Measurements from ENCODE around the gene CDK5RAP1. TPM values are rescaled to one million over a fixed set of nuclear protein-coding genes. Genes with fewer than 3 reads are reported as not detected.

The CDK5RAP1 gene
- total and polyA plus RNA-seq, 4 experiments from 2014 or later, result 39.8 to 51.8 (median 46.4) TPM

DNA sequence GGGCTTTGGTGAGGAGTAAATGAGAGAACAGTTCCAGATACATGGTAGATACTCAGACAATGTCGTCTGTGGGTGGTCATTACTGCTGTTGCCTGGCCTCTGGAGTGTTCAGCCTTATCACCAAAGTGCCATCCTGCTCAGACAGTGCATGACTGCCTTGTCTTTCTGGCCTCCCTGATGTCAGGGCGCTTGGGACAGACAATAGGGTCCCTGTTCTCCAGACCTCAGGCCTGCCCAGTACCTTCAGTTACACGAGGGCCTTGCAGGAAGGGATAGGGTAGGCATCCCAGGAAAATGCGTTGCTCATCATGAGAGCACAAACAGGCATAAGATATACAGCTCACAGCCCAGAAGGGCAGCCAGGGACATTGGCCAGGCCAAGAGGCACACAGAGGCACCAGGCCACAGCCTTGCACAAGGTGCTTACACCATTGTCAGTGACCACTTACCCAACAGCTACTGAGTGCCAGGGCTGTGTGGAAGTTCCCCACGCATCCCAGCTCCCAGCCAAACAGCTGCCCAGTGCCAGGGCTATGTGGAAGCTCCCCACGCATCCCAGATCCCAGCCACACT is 90.9 kb downstream of the CDK5RAP1 start:
- no peak overlapping the region for H3K27ac ChIP-seq (ENCODE audit: low read depth, low read length)
- CTCF ChIA-PET (ENCODE audit: partially characterized antibody), result interaction anchor here (1.7 kb wide), 1 partner anchor 10 kb away, joined by 6 read pairs; no protein-coding TSS in a partner anchor
- peaks cover 3% of the 10 kb centered on the region in 2 donors for H3K27me3 Mint-ChIP-seq

DNA sequence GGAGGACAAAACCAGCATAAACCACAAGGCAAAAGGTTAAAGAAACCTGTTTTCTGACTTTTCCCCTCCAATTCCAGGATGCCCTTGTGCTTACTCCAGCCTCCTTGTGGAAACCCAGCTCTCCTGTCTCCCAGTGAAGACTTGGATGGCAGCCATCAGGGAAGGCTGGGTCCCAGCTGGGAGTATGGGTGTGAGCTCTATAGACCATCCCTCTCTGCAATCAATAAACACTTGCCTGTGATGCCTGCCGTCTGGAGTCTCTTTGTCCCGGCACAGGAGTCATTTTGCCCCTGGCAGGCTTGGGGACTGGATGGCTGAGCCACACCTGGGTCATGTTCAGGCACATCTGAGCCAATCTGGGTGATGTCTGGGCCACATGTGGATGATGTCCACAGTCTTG is 91.7 kb downstream of the CDK5RAP1 start:
- H3K36me3 ChIP-seq (ENCODE audit: insufficient read depth, low read length), result no peaks in the 10 kb centered on the region

More for the DNA sequence above, 90.9 kb downstream of the CDK5RAP1 start:
- intact Hi-C loops (cut with micrococcal nuclease), result no loop called here
- Histone ChIP-seq H3K36me3 (ENCODE audit: insufficient read depth, low read length) (no peaks in the 10 kb centered on the region), H3K9me3 (ENCODE audit: control insufficient read depth in 1 of 2, low read length in 2 of 2) (no peaks in the 10 kb centered on the region), H3K27me3 (ENCODE audit: insufficient read depth, low read length) (no peaks in the 10 kb centered on the region), H3K4me3 (ENCODE audit: low read length in 2 of 2) (no peak overlapping the region), H3K4me1 (ENCODE audit: insufficient read depth, low read length) (no peaks in the 10 kb centered on the region)
- no peak overlapping the region for H3K27ac Mint-ChIP-seq
- H3K4me1 Mint-ChIP-seq, result peaks cover 0 to 2% (median 0%) of the 10 kb centered on the region in 4 donors
- H3K36me3 Mint-ChIP-seq, result no peaks in the 10 kb centered on the region
- no peak overlapping the region for H3K4me3 Mint-ChIP-seq
- DNase-seq, result no peak
- POLR2A ChIA-PET (ENCODE audit: partially characterized antibody), result interaction anchor here (0.6 kb wide), 1 partner anchor 1511 kb away, joined by 3 read pairs; no protein-coding TSS in a partner anchor
- no peaks in the 10 kb centered on the region for H3K9me3 Mint-ChIP-seq

More for the DNA sequence above, 91.7 kb downstream of the CDK5RAP1 start:
- Histone ChIP-seq H3K9me3 (ENCODE audit: control insufficient read depth in 1 of 2, low read length in 2 of 2) (no peaks in the 10 kb centered on the region), H3K27ac (ENCODE audit: low read depth, low read length) (no peak overlapping the region), H3K4me1 (ENCODE audit: insufficient read depth, low read length) (no peaks in the 10 kb centered on the region), H3K27me3 (ENCODE audit: insufficient read depth, low read length) (no peaks in the 10 kb centered on the region), H3K4me3 (ENCODE audit: low read length in 2 of 2) (no peak overlapping the region)
- CTCF ChIA-PET (ENCODE audit: partially characterized antibody), result interaction anchor here (1.5 to 1.7 kb wide), 2 partner anchors 9 to 10 kb away, joined by 3 to 6 read pairs; no protein-coding TSS in a partner anchor
- no peak for DNase-seq
- Mint-ChIP-seq H3K9me3 (peaks cover 0 to 2% (median 0%) of the 10 kb centered on the region in 8 donors), H3K4me3 (no peak overlapping the region), H3K27me3 (peaks cover 0 to 3% of the 10 kb centered on the region in 2 donors), H3K36me3 (no peaks in the 10 kb centered on the region), H3K4me1 (peaks cover 0 to 2% (median 0%) of the 10 kb centered on the region in 4 donors), H3K27ac (no peak overlapping the region)
- intact Hi-C loops (cut with micrococcal nuclease), result no loop called here
- POLR2A ChIA-PET (ENCODE audit: partially characterized antibody), result no interaction called here

Other genes starting within 250 kb of the CDK5RAP1 start
- not detected for gene BPIFA2, start 233.4 kb downstream of the CDK5RAP1 start, total RNA-seq
- gene BPIFA2, start 233.4 kb downstream of the CDK5RAP1 start, polyA plus RNA-seq, result not detected
- not detected for gene BPIFA3, start 184.2 kb downstream of the CDK5RAP1 start, total RNA-seq
- gene BPIFA3, start 184.2 kb downstream of the CDK5RAP1 start, polyA plus RNA-seq, result not detected
- not detected for gene BPIFA1, start 165.5 kb downstream of the CDK5RAP1 start, total RNA-seq
- gene BPIFA1, start 165.5 kb downstream of the CDK5RAP1 start, polyA plus RNA-seq, result not detected
- not detected for gene BPIFB1, start 118.3 kb downstream of the CDK5RAP1 start, total RNA-seq
- not detected for gene BPIFB1, start 118.3 kb downstream of the CDK5RAP1 start, polyA plus RNA-seq
- gene SNTA1, start 42.2 kb upstream of the CDK5RAP1 start, total RNA-seq, result 1 to 10 TPM; 5.1 to 5.7 TPM
- gene SNTA1, start 42.2 kb upstream of the CDK5RAP1 start, polyA plus RNA-seq, result 1 to 10 TPM; 7.2 to 9.2 TPM
- gene CBFA2T2, start 88.6 kb upstream of the CDK5RAP1 start, total RNA-seq, result 10 to 100 TPM; 42.1 to 43.4 TPM
- 10 to 100 TPM; 16.5 to 25.2 TPM for gene CBFA2T2, start 88.6 kb upstream of the CDK5RAP1 start, polyA plus RNA-seq